Left lung (tissue), 10 donors: ENCODE data around the gene MAPK8IP3. TPM values are rescaled to one million over a fixed set of nuclear protein-coding genes. Genes with fewer than 3 reads are reported as not detected.

Experiments used
- ATAC-seq: fragments of 200-7000 bp; cut with Tn5 transposase; one replicate; pipeline ENCODE4 v1.9.1; 2020; ENCODE audit warnings: moderate library complexity
- DNase-seq, 4 donors: peaks; one replicate each; pipeline ENCODE4 v3.0.0-alpha.2; 2013 to 2020
- H3K27ac ChIP-seq, 2 donors: fragments of 200-600 bp; sonication (generic) in 1 of 2; one replicate each; pipeline versions ENCODE4 v1.5.0 to v1.8.0; 2020 to 2021
- H3K27me3 ChIP-seq, 2 donors: fragments of 200-600 bp; sonication (generic) in 1 of 2; one replicate each; pipeline versions ENCODE4 v1.5.0 to v1.8.0; 2020 to 2021
- H3K36me3 ChIP-seq, 2 donors: fragments of 200-600 bp; sonication (generic) in 1 of 2; one replicate each; pipeline versions ENCODE4 v1.5.0 to v1.8.0; 2020 to 2021
- H3K4me1 ChIP-seq, 2 donors: fragments of 200-600 bp; one replicate each; pipeline ENCODE4 v1.8.0; 2021
- H3K4me3 ChIP-seq, 2 donors: fragments of 200-600 bp; sonication (generic) in 1 of 2; one replicate each; pipeline versions ENCODE4 v1.5.0 to v1.8.0; 2020 to 2021; ENCODE audit warnings: mild to moderate bottlenecking in 1 of 2
- H3K9me3 ChIP-seq, 2 donors: fragments of 200-600 bp; sonication (generic) in 1 of 2; one replicate each; pipeline versions ENCODE4 v1.5.0 to v1.8.0; 2020 to 2021
- CTCF ChIP-seq, 2 donors: fragments of 200-600 bp; sonication (generic) in 1 of 2; IDR thresholded peaks; one replicate each; pipeline versions ENCODE4 v1.5.0 to v1.8.0; 2021; ENCODE audit warnings: antibody characterized with exemption in 2 of 2
- intact Hi-C, 2 donors: fragments of 100-400 bp; cut with DNase I; formaldehyde crosslinking; loops; one replicate each; pipeline versions ENCODE4 v1.11.2 to v1.14.2; 2022
- polyA plus RNA-seq, 6 donors: library from polyadenylated mRNA; unstranded; fragments of 120-200 nt; gene quantifications; one replicate each; pipeline ENCODE4 v1.2.1, GENCODE V29; 2013; ENCODE audit not compliant: insufficient read length in 6 of 6
- total RNA-seq, 2 donors: library from RNA; stranded (reverse); fragmentation: NEBNext Ultra II Directional; extraction: Animal tissue kit (Norgen Biotek cat#: 25700); gene quantifications; one replicate each; pipeline ENCODE4 v1.2.1, GENCODE V29; 2021
- donor health status: DM: no; HTN: yes; CAD: no.
- donor health status: DM: no; HTN: no; CAD: no.

The MAPK8IP3 gene
- total and polyA plus RNA-seq, 8 donors, result 48.1 to 85.9 (median 64.0) TPM

- DNase-seq (no peak), ATAC-seq (no peak)
- no peak overlapping the region for H3K4me3 ChIP-seq
- H3K27me3 ChIP-seq, result no peaks in the 10 kb centered on the region
- no peak overlapping the region for H3K27ac ChIP-seq
- H3K36me3 ChIP-seq, result peaks cover 0 to 71% of the 10 kb centered on the region in 2 donors
- no peak for TF ChIP-seq CTCF (IDR thresholded peaks at IDR 0.05)
- H3K9me3 ChIP-seq, result no peaks in the 10 kb centered on the region
- intact Hi-C loops, result no loop called here
- peaks cover 1 to 10% of the 10 kb centered on the region in 2 donors for H3K4me1 ChIP-seq
Measured at GRCh38 chr16:1727651-1728624, 21.9 kb downstream of the MAPK8IP3 start.

- no peak for TF ChIP-seq CTCF (IDR thresholded peaks at IDR 0.05)
- intact Hi-C loops, result no loop called here
- peaks cover 0 to 82% of the 10 kb centered on the region in 2 donors for H3K36me3 ChIP-seq
- no peaks in the 10 kb centered on the region for H3K4me1 ChIP-seq
- no peaks in the 10 kb centered on the region for H3K27me3 ChIP-seq
- DNase-seq (no peak), ATAC-seq (no peak)
- no peak overlapping the region for H3K27ac ChIP-seq
- H3K4me3 ChIP-seq, result no peak overlapping the region
- H3K9me3 ChIP-seq, result no peaks in the 10 kb centered on the region
Measured at GRCh38 chr16:1729026-1729425, 23.0 kb downstream of the MAPK8IP3 start.

- Histone ChIP-seq H3K27ac (no peak overlapping the region), H3K4me3 (no peak overlapping the region), H3K36me3 (peaks cover 0 to 84% of the 10 kb centered on the region in 2 donors), H3K9me3 (no peaks in the 10 kb centered on the region), H3K4me1 (no peaks in the 10 kb centered on the region), H3K27me3 (no peaks in the 10 kb centered on the region)
- ATAC-seq, result no peak
- DNase-seq, result no peak
- intact Hi-C loops, result no loop called here
- no peak for TF ChIP-seq CTCF (IDR thresholded peaks at IDR 0.05)
Measured at GRCh38 chr16:1729445-1729844, 23.4 kb downstream of the MAPK8IP3 start.

GRCh38 chr16:1731073-1731472 is 25.1 kb downstream of the MAPK8IP3 start:
- H3K36me3 ChIP-seq, result peaks cover 0 to 82% of the 10 kb centered on the region in 2 donors
- H3K4me1 ChIP-seq, result no peaks in the 10 kb centered on the region
- H3K9me3 ChIP-seq, result no peaks in the 10 kb centered on the region
- H3K27ac ChIP-seq, result no peak overlapping the region
- no peak for TF ChIP-seq CTCF (IDR thresholded peaks at IDR 0.05)
- H3K4me3 ChIP-seq, result no peak overlapping the region
- H3K27me3 ChIP-seq, result no peaks in the 10 kb centered on the region
- intact Hi-C loops, result no loop called here
- ATAC-seq (no peak), DNase-seq (no peak)

- no peaks in the 10 kb centered on the region for H3K4me1 ChIP-seq
- intact Hi-C loops, result no loop called here
- no peaks in the 10 kb centered on the region for H3K27me3 ChIP-seq
- DNase-seq, result no peak
- ATAC-seq, result no peak
- H3K9me3 ChIP-seq, result no peaks in the 10 kb centered on the region
- no peak for TF ChIP-seq CTCF (IDR thresholded peaks at IDR 0.05)
- H3K4me3 ChIP-seq, result no peak overlapping the region
- H3K36me3 ChIP-seq, result peaks cover 0 to 77% of the 10 kb centered on the region in 2 donors
- H3K27ac ChIP-seq, result no peak overlapping the region
Measured at GRCh38 chr16:1731603-1732002, 25.6 kb downstream of the MAPK8IP3 start.
